GM19025 (cell line): ENCODE results near the gene TLE1.
A peak's percentile ranks its signal among the peaks of the same experiment; 100 is the strongest.
"Not testable (repeated sequence)": the region's sequence is repeated elsewhere in the genome, so short reads cannot be mapped to it uniquely, and the experiment has no call there.

ENCODE experiments used
- ATAC-seq: cut with Tn5 transposase; IDR thresholded peaks from one replicate; pipeline ENCODE4 v1.9.1; 2021; ENCODE audit warnings: mild to moderate bottlenecking, low read depth, moderate library complexity; ENCODE audit not compliant: unreplicated experiment

The TLE1 gene

GRCh38 chr9:81656871-81657337 lies 32.4 kb downstream of the TLE1 start:
- ATAC-seq: no peak

GRCh38 chr9:81656004-81656403 lies 33.3 kb downstream of the TLE1 start:
- ATAC-seq: peak; percentile 71

GRCh38 chr9:81653240-81653639 lies 36.1 kb downstream of the TLE1 start:
- no peak for ATAC-seq

GRCh38 chr9:81652058-81652687 lies 37.2 kb downstream of the TLE1 start:
- ATAC-seq: no peak

GRCh38 chr9:81650586-81651515 lies 38.5 kb downstream of the TLE1 start:
- ATAC-seq: no peak

- no peak for ATAC-seq
Observed at GRCh38 chr9:81649475-81650240, 39.7 kb downstream of the TLE1 start.

- no peak for ATAC-seq
Observed at GRCh38 chr9:81648891-81649290, 40.5 kb downstream of the TLE1 start.

GRCh38 chr9:81646337-81646736 lies 43.0 kb downstream of the TLE1 start:
- ATAC-seq: no peak

GRCh38 chr9:81644513-81644912 lies 44.8 kb downstream of the TLE1 start:
- not testable (repeated sequence) for ATAC-seq

GRCh38 chr9:81637276-81637675 lies 52.1 kb downstream of the TLE1 start:
- no peak for ATAC-seq

- ATAC-seq: no peak
Observed at GRCh38 chr9:81636255-81636599, 53.1 kb downstream of the TLE1 start.

GRCh38 chr9:81635521-81636254 lies 53.7 kb downstream of the TLE1 start:
- no peak for ATAC-seq

- ATAC-seq: no peak
Observed at GRCh38 chr9:81634915-81635516, 54.3 kb downstream of the TLE1 start.

- ATAC-seq: no peak
Observed at GRCh38 chr9:81633952-81634854, 55.1 kb downstream of the TLE1 start.

- ATAC-seq: no peak
Observed at GRCh38 chr9:81632599-81632998, 56.7 kb downstream of the TLE1 start.

- no peak for ATAC-seq
Observed at GRCh38 chr9:81631218-81631745, 58.1 kb downstream of the TLE1 start.

- no peak for ATAC-seq
Observed at GRCh38 chr9:81629440-81629839, 59.9 kb downstream of the TLE1 start.

- no peak for ATAC-seq
Observed at GRCh38 chr9:81628897-81629296, 60.5 kb downstream of the TLE1 start.

GRCh38 chr9:81627481-81627880 lies 61.9 kb downstream of the TLE1 start:
- ATAC-seq: no peak
